ENCODE data around the gene LCN12.

The LCN12 gene

GRCh38 chr9:136974817-136975535, 22.9 kb downstream of the LCN12 start:
- FAIRE-seq = no peak

GRCh38 chr9:136975644-136976043, 23.6 kb downstream of the LCN12 start:
- FAIRE-seq = no peak

GRCh38 chr9:136977223-136977622, 25.1 kb downstream of the LCN12 start, which contains the start of gene PTGDS:
Gene PTGDS (plus strand): TSS chr9:136977504. CDS start chr9:136977579, 75 bp downstream.
- no peak for FAIRE-seq

- no peak for FAIRE-seq
These were observed 25.6 kb downstream of the LCN12 start for GRCh38 chr9:136977649-136978072.

- no peak for FAIRE-seq
These were observed 26.2 kb downstream of the LCN12 start for GRCh38 chr9:136978073-136978864.

GRCh38 chr9:136978865-136979544, 26.9 kb downstream of the LCN12 start:
- FAIRE-seq = no peak

GRCh38 chr9:136979769-136980587, 27.9 kb downstream of the LCN12 start:
- no peak for FAIRE-seq

GRCh38 chr9:136980669-136981478, 28.8 kb downstream of the LCN12 start:
- FAIRE-seq = no peak

GRCh38 chr9:136981588-136982231, 29.6 kb downstream of the LCN12 start:
- FAIRE-seq = no peak

- no peak for FAIRE-seq
These were observed 30.4 kb downstream of the LCN12 start, which contains the start of gene LCNL1 for GRCh38 chr9:136982232-136983051. Gene LCNL1 (plus strand): TSS chr9:136982993. CDS start chr9:136983587, 594 bp downstream.

GRCh38 chr9:136983167-136983566, 31.1 kb downstream of the LCN12 start:
- FAIRE-seq = no peak

- no peak for FAIRE-seq
These were observed 31.7 kb downstream of the LCN12 start for GRCh38 chr9:136983656-136984314.

- no peak for FAIRE-seq
These were observed 32.5 kb downstream of the LCN12 start for GRCh38 chr9:136984464-136985026.

GRCh38 chr9:136985027-136985602, 33.0 kb downstream of the LCN12 start:
- no peak for FAIRE-seq

GRCh38 chr9:136985853-136986252, 33.8 kb downstream of the LCN12 start:
- FAIRE-seq = no peak

GRCh38 chr9:136988872-136989271, 36.8 kb downstream of the LCN12 start:
- FAIRE-seq = no peak

GRCh38 chr9:136990242-136990911, 38.3 kb downstream of the LCN12 start:
- no peak for FAIRE-seq
